Measurements from ENCODE around the gene PTPRR. TPM values are rescaled to one million over a fixed set of nuclear protein-coding genes. Genes with fewer than 3 reads are reported as not detected.
"Not testable (repeated sequence)": the region's sequence is repeated elsewhere in the genome, so short reads cannot be mapped to it uniquely, and the experiment has no call there.

Gene PTPRR
- total RNA-seq, 1 experiment from 2014 or later: 6.9 TPM

- DNase-seq (ENCODE audit: low read depth): no peak
Observed at GRCh38 chr12:70747445-70748260, 172.9 kb downstream of the PTPRR start.

- peak; percentile 50 for DNase-seq (ENCODE audit: low read depth)
Observed at GRCh38 chr12:70745048-70745447, 175.5 kb downstream of the PTPRR start.

GRCh38 chr12:70744178-70744577, 176.4 kb downstream of the PTPRR start:
- peak; percentile 83 for DNase-seq (ENCODE audit: low read depth)

GRCh38 chr12:70741256-70741655, 179.3 kb downstream of the PTPRR start:
- DNase-seq (ENCODE audit: low read depth): no peak

DNA sequence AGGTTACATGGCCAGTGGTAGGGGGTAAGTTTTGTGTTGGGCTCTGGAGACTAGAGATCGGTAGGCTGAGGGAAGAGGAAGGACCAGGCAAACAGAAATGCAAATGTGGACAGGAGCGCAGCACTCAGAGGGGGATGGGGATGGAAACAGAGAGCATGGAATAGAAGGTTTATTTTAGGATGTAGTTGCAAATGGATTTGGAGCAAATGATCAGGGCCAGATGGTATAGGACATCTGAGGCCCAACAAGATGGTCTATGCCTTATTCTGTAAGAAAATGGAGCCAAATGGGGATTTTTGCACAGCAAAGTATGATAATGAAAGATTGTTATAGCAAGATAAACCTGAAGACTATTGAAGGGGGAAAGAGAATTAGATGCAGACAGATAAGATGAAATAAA, 180.8 kb downstream of the PTPRR start:
- DNase-seq (ENCODE audit: low read depth): no peak

- no peak for DNase-seq (ENCODE audit: low read depth)
Observed at GRCh38 chr12:70736351-70737133, 184.0 kb downstream of the PTPRR start.

GRCh38 chr12:70735197-70735596, 185.3 kb downstream of the PTPRR start:
- not testable (repeated sequence) for DNase-seq (ENCODE audit: low read depth)

DNA sequence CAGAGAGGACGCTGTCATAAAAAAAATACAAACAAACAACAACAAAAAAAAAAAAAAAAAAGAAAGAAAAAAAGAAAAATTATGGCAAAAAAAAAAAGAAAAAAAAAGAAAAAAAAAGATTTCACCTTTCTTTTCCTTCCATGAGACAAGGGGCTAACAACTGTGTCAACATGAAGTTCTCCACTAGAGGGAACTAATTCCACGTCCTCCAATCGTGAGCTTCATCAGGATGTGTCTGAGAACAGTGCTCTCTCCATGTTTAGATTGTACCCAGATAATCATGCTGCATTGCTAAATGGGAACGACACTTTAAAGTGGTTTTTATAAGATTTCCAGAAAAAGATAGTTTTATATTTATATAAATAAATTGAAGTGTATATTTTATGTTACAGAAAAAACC, 187.2 kb downstream of the PTPRR start:
- peak; percentile 75 for DNase-seq (ENCODE audit: low read depth)

- no peak for DNase-seq (ENCODE audit: low read depth)
Observed at GRCh38 chr12:70732287-70732686, 188.3 kb downstream of the PTPRR start.

DNA sequence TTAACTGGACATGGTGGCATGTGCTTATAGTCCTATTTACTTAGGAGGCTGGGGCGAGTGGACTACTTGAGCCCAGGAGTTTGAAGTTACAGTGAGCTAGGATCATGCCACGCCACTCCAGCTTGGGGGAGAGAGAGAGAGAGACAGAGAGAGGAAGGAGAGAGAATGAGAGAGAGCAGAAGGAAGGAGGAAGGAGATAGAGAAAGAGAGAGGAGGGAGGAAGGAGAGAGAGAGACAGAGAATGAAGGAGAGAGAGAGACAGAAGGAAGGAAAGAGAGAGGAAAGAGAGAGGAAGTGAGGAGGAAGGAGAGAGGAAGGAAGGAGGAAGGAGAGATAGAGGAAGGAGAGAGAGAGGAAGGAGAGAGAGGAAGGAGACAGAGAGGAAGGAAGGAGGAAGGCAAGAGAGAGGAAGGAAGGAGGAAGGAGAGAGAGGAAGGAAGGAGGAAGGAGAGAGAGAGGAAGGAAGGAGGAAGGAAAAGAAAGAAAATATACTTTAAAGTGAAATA, 189.8 kb downstream of the PTPRR start:
- no peak for DNase-seq (ENCODE audit: low read depth)

- peak; percentile 17 for DNase-seq (ENCODE audit: low read depth)
Observed at GRCh38 chr12:70724444-70724843, 196.1 kb downstream of the PTPRR start.

GRCh38 chr12:70722584-70723343, 197.8 kb downstream of the PTPRR start:
- DNase-seq (ENCODE audit: low read depth): peak; percentile 45

- no peak for DNase-seq (ENCODE audit: low read depth)
Observed at GRCh38 chr12:70721656-70722357, 198.7 kb downstream of the PTPRR start.

- no peak for DNase-seq (ENCODE audit: low read depth)
Observed at GRCh38 chr12:70721216-70721615, 199.3 kb downstream of the PTPRR start.

- peak; percentile 36 for DNase-seq (ENCODE audit: low read depth)
Observed at GRCh38 chr12:70719672-70720420, 200.7 kb downstream of the PTPRR start.

DNA sequence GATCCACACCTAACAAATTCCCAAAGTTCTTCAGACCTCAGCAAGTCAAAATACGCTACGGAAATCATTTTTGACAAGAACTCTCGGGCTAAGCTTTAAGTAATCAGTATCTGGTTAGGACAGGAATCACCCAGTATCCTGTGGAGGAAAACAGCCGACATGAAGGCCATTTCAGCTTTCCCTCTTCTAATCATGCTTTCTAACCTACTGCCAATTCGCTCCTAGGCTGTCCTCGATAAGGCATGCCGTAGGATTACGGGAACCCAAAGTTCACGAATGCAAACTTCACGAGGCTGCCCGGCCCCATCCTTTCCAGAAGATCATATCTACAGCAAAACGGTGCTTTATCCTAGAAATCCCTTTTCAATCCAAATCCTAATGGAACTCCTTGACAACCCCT, 201.5 kb downstream of the PTPRR start:
- no peak for DNase-seq (ENCODE audit: low read depth)

- DNase-seq (ENCODE audit: low read depth): no peak
Observed at GRCh38 chr12:70711831-70712230, 208.7 kb downstream of the PTPRR start.

DNA sequence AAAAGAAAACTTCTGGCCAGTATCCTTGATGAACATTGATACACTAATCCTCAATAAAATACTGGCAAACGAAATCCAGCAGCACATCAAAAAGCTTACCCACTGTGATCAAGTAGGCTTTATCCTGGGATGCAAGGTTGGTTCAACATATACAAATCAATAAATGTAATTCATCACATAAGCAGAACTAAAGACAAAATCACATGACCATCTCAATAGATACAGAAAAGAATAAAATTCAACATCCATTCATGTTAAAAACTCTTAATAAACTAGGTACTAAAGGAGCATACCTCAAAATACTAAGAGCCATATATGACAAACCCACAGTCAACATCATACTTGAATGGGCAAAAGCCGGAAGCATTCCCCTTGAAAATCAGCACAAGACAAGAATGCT, 211.5 kb downstream of the PTPRR start:
- no peak for DNase-seq (ENCODE audit: low read depth)

DNA sequence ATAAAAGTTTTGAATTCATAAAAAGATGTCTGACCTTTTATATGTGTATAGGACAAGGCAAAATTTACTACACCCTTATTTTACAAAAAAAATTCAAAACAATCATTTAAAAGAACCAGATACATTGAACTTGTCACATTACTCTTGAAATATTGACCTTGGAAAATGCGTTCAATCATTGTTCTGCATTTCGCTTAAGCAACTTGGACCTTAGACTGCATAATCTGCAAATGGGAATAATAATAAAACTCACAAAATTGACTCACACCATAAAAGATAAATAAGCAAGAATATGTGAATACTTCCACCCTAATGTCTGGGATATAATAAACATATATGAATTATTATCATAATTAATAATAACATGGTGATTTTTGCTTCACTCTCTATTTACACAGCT, 213.9 kb downstream of the PTPRR start:
- DNase-seq (ENCODE audit: low read depth): no peak

DNA sequence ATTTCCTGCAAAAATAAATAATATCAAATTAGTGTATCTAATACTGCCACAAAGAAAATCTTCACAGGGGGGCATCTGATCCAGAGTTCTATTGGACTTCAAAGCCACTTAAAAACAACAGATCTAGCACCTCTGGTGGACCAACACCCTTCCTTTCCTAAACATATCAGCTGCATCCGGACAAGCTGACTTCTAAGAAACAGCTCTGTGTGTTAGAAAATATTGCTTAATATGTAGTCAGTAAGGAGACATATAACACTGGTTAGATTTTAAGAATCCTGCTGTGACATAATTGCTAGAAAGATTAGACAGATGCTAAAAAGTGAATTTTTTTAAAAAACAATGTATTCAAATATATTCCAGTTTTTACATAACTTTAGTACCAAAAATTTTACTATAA, 222.2 kb downstream of the PTPRR start:
- DNase-seq (ENCODE audit: low read depth): no peak

All from M059J (cell line).